Measurements from ENCODE around the gene MYO7A. TPM values are rescaled to one million over a fixed set of nuclear protein-coding genes. Genes with fewer than 3 reads are reported as not detected.

Gene MYO7A
- total RNA-seq, 1 donor from 2014 or later: 0.96 TPM

DNA sequence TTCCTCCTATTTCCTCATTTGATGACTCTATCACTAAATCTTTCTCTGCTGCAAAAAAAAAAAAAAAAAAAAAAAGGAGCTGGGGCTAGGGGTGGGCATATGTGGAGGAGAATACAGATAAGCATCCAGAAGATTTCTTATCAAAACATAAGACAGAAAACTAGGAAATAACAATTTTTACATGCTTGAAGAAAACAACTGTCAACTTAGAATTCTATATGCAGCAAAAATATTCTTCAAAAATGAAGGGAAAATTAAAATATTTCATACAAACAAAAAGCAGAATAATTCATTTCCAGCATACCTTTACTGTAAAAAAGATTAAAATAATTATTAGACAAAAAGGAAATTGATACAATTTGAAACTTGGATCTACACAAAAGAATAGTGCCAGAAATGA is 134.8 kb downstream of the MYO7A start:
- no peak for DNase-seq (ENCODE audit: low read depth)

Other genes with a start within 250 kb of the MYO7A start
- not detected in 2 replicates for gene B3GNT6, start 93.8 kb upstream of the MYO7A start, total RNA-seq
- 4.7 and 5.0 TPM in 2 replicates for gene CAPN5, start 61.3 kb upstream of the MYO7A start, total RNA-seq
- gene OMP, start 25.4 kb upstream of the MYO7A start, total RNA-seq: not detected in 2 replicates
- not detected in 2 replicates for gene GDPD4, start 173.4 kb downstream of the MYO7A start, total RNA-seq

Measured in myocyte (in vitro differentiated cells).